RWPE1 (cell line): ENCODE measurements around the gene DDI2.
"Not testable (repeated sequence)": the region's sequence is repeated elsewhere in the genome, so short reads cannot be mapped to it uniquely, and the experiment has no call there.

Source experiments
- CTCF ChIA-PET: fragments of 350-600 bp; sonication (Branson Sonifier 250); formaldehyde crosslinking; extraction: SDS; loops from one replicate; lab custom pipeline; 2021; lab: Yijun Ruan, JAX
- POLR2A ChIA-PET: fragments of 400-600 bp; formaldehyde crosslinking; extraction: SDS; loops from one replicate; lab custom pipeline; 2020; ENCODE audit warnings: antibody characterized with exemption; ENCODE audit not compliant: low non-redundant PET; lab: Yijun Ruan, JAX
- DNase-seq: peaks from one replicate; pipeline ENCODE4 v3.0.0; 2012; ENCODE audit warnings: low spot score
- H3K27ac ChIP-seq: fragments of 450-650 bp; 2 replicates; pipeline ENCODE4 v1.5.1; 2017
- TF ChIP-seq, protein P1 (sequence below): fragments of 450-650 bp; conservative IDR thresholded peaks from 2 replicates; pipeline ENCODE4 v1.5.1; 2017; ENCODE audit warnings: low read depth, mild to moderate bottlenecking

The DDI2 gene

DNA sequence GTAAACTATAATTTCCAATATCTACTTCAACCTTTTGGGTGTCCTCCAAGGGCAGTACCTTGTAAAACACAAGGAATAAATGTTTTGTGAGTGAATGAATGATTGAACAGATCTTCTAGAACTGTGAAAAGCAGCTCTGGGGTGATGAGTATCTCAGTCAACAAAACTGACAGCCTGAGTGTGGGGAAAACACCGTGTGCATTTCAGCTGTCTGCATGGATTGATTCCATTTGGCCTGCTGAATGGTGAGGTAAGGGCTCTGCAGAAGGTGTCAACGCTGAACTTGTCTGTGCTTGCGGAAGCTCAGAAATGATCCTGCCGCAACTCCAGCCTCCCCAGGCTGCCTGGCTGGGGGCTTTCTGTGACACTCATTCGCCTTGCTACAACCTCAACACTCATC is 25.0 kb upstream of the DDI2 start:
- CTCF ChIA-PET = interaction anchor here (0.7 to 0.8 kb wide), 2 partner anchors 99 to 149 kb away, joined by 5 to 7 read pairs; no protein-coding TSS in a partner anchor
- POLR2A ChIA-PET = no interaction called here
- no peak for DNase-seq

DNA sequence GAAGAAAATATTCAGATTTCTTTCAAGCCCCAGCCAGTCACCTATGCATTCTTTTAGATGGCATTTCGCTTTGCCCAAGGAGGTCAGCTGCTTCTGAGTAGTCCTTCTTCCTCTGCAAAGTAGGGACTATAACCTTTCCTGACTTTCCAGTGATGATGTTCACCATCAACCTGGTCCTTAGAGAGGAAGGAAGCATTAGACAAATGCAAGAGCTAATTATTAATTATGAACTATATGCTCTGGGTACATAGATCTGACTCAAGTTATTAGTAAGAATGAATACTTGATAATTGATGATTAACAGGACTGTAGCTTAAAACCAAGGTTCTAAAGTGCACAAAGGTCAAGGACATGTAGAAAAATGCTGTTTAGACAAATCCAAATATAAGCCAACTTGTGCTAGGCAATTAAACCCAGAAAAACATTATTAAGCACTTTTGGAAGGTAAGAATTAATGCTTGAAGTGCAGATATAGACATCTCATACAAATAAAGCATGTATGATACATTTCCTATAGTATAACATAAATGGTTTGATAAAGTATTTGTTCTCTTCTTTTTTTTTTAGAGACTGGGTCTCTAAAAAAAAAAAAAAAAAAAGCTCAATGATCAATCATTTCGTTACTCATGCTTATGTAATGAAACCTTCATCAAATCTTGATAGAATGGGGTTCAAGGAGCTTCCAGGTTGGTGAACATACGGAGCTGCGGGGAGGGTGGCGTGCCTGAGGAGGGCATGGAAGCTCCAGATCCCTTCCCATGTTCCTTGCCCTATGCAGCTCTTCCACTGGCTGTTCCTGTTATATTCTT is 21.2 kb upstream of the DDI2 start:
- DNase-seq = no peak
- POLR2A ChIA-PET = interaction anchor here (0.6 kb wide), 2 partner anchors 12 to 20 kb away, joined by 5 to 18 read pairs; no protein-coding TSS in a partner anchor
- CTCF ChIA-PET = interaction anchor here (0.7 to 1.9 kb wide), 3 partner anchors 26 to 145 kb away, joined by 3 to 10 read pairs (median 5); no protein-coding TSS in a partner anchor
- no peak overlapping the region for H3K27ac ChIP-seq
- TF ChIP-seq, protein P1, sequence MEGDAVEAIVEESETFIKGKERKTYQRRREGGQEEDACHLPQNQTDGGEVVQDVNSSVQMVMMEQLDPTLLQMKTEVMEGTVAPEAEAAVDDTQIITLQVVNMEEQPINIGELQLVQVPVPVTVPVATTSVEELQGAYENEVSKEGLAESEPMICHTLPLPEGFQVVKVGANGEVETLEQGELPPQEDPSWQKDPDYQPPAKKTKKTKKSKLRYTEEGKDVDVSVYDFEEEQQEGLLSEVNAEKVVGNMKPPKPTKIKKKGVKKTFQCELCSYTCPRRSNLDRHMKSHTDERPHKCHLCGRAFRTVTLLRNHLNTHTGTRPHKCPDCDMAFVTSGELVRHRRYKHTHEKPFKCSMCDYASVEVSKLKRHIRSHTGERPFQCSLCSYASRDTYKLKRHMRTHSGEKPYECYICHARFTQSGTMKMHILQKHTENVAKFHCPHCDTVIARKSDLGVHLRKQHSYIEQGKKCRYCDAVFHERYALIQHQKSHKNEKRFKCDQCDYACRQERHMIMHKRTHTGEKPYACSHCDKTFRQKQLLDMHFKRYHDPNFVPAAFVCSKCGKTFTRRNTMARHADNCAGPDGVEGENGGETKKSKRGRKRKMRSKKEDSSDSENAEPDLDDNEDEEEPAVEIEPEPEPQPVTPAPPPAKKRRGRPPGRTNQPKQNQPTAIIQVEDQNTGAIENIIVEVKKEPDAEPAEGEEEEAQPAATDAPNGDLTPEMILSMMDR = no peak

More for the DNA sequence above, 25.0 kb upstream of the DDI2 start:
- H3K27ac ChIP-seq = no peak overlapping the region; the same call in 1 of the 2 replicates
- TF ChIP-seq, protein P1 = no peak

DNA sequence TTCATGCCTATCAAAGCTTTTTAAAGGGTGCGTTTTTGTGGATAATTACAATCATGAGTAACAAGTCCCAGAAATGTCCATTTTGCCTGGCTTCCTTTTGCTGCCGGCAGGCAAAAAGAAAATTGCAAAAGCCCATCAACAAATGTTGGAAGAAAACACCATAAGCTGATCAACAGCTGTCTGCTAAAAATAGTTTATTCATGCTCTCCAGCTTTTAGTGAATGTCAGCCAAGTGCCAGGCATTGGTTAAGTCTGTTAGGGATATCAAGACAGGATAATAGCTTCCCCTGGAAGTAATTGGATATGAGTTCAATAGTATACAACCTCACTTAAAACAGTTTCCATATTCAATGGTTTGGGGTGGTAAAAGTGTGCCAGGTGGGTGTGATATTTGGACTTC is 18.8 kb upstream of the DDI2 start:
- DNase-seq = no peak
- POLR2A ChIA-PET = no interaction called here
- TF ChIP-seq, protein P1 = no peak
- CTCF ChIA-PET = no interaction called here
- H3K27ac ChIP-seq = no peak overlapping the region

DNA sequence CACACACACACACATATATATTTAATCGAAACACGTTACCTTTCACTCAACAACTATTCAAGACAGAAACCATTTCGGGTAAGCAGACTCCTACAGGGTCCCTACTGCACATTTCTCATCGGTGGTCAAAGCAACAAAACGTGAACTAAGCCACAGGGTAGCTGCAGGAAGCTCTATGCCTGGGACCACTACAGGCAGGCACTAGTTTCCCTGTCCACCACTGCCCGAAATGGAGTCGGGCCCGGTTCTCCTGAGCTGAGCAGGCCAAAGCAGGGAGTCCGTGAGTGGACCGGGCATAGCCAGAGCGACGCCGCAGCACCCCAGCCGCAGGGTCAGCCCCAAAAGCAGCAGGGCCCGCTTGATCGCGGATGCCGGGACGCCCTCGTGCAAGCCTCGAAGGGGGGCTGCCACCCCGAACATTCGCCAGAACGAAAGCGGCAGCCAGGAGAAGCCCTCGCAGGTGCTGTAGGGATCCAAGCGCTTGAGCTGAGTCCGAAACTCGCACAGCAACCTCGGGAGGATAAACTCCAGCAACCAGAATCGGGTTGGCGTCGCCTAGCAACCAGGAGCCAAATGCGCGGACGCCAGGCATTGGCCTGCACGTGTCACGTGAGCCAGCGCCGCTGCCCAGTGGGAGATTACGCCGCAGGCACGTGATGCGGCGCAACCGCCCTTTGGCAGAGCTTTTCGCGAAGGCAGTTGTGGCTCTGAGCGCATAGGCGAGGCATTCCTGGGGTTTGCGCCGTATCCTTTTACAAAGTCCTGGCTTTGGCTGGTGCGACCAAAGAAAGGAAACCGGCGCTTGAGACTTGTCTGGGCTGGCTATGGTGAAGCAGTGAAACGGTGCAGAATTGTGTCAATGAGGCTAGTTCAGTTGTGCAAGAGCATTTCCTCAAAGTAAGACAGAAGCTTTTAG is 13.9 kb upstream of the DDI2 start:
- peak overlapping the region; percentile 95 for H3K27ac ChIP-seq
- POLR2A ChIA-PET = interaction anchor here (0.5 to 1.4 kb wide), 4 partner anchors 14 to 162 kb away, joined by 3 to 14 read pairs (median 4); partner anchors contain the start of gene DDI2
- CTCF ChIA-PET = interaction anchor here (0.7 kb wide), 3 partner anchors 14 to 86 kb away, joined by 3 to 8 read pairs (median 4); no protein-coding TSS in a partner anchor
- TF ChIP-seq, protein P1 = no peak
- peak; percentile 98 for DNase-seq

DNA sequence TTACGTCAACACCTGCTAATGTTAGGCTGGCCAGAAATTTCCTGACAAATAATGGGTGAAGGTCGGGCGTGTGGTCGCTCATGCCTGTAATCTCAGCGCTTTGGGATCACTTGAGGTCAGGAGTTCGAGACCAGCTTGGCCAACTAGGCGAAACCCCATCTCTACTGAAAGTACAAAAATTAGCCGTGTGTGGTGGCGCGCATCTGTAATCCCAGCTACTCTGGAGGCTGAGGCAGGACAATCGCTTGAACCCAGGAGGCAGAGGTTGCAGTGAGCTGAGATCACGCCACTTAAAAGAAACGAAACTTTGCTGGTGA is 13.3 kb upstream of the DDI2 start:
- CTCF ChIA-PET, DNase-seq: not testable (repeated sequence)
- peak overlapping the region; percentile 95 for H3K27ac ChIP-seq
- POLR2A ChIA-PET = interaction anchor here (0.9 to 1.4 kb wide), 2 partner anchors 13 to 76 kb away, joined by 3 to 14 read pairs; partner anchors contain the start of gene DDI2

DNA sequence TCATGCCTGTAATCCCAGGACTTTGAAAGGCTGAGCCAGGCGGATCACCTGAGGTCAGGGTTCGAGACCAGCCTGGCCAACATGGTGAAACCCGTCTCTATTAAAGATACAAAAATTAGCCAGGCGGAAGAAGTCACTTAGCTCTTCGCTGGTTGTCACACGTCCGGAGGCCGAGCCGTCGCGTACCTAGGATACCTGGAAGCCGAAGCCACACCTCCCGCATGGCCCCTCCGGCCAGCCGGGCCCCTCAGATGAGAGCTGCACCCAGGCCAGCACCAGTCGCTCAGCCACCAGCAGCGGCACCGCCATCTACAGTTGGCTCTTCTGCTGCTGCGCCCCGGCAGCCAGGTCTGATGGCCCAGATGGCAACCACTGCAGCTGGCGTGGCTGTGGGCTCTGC is 12.9 kb upstream of the DDI2 start:
- POLR2A ChIA-PET, CTCF ChIA-PET, DNase-seq: not testable (repeated sequence)
- H3K27ac ChIP-seq = peak overlapping the region; percentile 95
